NOMO-1 treated with DMSO at 0.1 percent for 48 hours (cell line): ENCODE data around the gene POR.
A peak's percentile ranks its signal among the peaks of the same experiment; 100 is the strongest.
"Not testable (repeated sequence)": the region's sequence is repeated elsewhere in the genome, so short reads cannot be mapped to it uniquely, and the experiment has no call there.

Source experiments
- DNase-seq: peaks from one replicate; lab custom pipeline; 2025; ENCODE audit not compliant: unreplicated experiment; lab: John Stamatoyannopoulos, UW

POR gene

GRCh38 chr7:75914655-75915415 is at the start of gene POR:
POR (plus strand) TSS chr7:75915155; CDS start chr7:75954002, 38,847 bp downstream.
- peak; percentile 98 for DNase-seq

GRCh38 chr7:75866114-75866488 is 48.9 kb upstream of the POR start:
- DNase-seq = no peak

- DNase-seq = peak; percentile 90
Observed at GRCh38 chr7:75866489-75867389, 48.2 kb upstream of the POR start.

DNA sequence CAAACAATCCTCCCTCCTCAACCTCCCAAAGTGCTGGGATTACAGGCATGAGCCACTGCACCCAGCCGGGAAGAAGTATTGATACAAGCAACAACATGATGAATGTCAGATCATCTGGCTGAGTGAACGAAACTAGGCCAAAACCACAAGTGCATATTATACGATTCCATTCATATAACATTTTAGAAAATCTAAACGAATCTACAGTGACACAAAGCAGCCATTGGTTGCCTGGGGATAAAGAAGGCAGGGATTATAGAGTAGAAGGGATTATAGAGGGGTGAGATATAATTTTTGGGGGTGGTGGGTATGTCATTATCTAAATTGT is 47.6 kb upstream of the POR start:
- DNase-seq = no peak

- no peak for DNase-seq
Observed at GRCh38 chr7:75868153-75868552, 46.8 kb upstream of the POR start.

DNA sequence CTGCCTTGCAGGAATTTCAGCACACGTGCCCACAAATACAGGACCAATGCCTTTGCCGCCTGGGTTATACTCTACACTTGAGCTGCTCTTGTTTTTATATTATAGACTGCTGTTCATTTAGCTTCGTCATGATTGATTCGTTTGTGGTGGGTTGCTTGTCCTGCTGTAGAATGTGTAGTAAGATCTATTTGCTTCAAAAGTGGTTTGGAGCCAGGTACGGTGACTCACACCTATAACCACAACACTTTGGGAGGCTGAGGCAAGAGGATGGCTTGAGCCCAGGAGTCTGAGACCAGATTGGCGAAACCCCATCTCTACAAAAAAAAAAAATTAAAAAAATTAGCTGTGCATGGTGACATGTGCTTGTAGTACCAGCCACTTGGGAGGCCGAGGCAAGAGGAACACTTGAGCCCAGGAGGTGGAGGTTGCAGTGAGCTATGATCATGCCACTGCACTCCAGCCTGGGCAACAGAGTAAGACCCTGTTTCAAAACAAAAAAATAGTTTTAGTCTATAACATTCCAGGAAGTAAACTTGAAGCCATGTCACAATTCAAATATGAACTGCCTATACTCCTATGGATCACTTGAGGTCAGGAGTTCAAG is 45.1 kb upstream of the POR start:
- DNase-seq = no peak

GRCh38 chr7:75870557-75871161 is 44.3 kb upstream of the POR start:
- DNase-seq = no peak

DNA sequence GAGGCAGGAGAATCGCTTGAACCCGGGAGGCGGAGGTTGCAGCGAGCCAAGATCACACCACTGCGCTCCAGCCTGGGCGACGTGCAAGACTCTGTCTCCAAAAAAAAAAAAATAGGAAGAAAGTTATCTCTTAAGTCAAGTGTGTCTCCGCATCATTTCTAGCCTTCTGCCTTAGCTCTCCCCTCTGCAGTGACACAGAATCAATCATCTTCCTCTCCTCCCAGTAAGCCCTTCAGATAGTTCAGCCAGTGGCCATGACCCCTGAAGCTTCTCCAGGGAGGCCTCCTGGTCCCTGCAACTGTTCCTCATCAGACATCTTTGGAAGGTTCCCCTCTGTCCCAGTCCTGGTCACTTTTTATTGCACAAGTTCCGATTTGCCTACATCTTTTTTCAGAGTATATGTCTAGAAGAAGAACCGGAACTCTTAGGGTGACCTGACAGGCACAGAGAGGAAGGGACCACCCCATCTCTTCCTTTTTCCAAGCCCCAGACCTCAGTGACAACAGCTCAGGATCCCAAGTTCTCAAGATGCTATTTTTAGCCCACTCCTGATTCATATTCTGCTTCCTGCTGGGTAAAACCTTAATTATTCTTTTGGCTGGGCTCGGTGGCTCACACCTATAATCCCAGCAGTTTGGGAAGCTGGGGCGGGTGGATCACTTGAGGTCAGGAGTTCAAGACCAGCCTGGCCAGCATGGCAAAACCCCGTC is 42.7 kb upstream of the POR start:
- DNase-seq = peak; percentile 84

DNA sequence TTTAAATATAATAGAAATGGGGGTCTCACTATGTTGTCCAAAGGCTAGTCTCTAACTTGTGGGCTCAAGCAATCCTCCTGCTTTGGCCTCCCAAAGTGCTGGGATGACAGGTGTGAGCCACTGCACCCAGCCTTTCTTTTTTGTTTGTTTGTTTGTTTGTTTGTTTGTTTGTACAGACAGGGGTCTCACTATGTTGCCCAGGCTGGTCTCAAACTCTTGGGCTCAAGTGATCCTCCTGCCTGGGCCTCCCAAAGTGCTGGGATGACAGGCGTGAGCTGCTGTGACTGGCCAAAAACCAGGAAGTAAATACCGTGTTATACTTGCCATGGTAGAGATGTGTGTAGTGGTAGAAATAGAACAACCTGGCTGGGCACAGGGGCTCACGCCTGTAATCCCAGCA is 40.8 kb upstream of the POR start:
- DNase-seq = not testable (repeated sequence)

- DNase-seq = no peak
Observed at GRCh38 chr7:75875113-75876080, 39.6 kb upstream of the POR start.

DNA sequence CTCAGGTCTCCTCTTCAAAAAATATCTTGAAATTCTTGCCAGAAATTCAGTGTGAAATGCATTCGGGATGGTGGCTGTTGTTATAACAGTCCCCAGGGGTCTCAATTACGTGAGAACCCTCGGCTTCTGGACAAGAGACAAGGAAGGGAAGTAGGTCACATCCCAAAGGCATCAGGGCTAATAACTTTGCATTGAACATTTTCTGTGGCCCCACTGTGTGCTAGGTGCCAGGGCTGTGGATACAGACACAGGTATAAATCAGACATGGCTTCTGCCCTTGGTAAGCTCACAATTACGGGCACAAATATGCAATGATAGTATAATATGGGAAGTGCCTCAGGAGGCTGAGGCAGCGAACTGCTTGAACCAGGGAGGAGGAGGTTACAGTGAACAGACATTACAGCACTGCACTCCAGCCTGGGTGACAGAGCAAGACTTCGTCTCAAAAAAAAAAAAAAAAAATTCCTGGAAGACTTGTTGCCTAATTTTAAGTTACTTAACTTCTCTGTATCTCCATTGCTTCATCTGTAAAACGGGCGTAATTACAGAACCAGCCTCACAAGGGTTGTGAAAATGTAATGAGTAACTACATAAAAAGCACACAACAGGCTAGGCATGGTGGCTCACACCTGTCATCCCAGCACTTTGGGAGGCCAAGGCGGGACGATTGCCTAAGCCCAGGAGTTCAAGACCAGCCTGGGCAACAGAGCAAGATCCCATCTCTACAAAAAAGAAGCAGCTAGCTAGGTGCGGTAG is 38.7 kb upstream of the POR start:
- DNase-seq = peak; percentile 72

DNA sequence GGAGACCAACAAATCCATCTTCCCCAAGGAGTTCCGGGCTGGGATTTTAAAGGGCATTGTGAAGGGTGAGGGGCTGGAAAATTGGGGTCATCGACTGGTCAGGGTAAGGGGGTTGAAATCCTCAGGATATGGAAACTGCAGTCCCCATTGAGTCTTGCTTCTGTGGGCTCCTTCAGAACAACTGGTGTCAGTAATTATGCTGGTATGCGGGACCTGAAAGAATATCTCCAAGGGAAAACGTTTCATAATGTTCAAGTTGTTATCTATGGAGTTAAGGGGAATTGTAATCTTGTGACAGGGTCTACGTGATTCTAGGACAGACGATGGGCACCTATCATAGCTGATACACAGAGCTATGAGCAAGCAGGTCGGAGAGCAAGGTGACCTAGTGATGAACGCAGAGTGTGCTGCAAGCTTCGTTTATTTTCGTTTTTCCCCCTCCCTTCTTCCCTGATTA is 36.6 kb upstream of the POR start:
- DNase-seq = peak; percentile 90

- peak; percentile 98 for DNase-seq
Observed at GRCh38 chr7:75878769-75879611, 36.0 kb upstream of the POR start, which contains the start of gene RHBDD2. RHBDD2 (plus strand) TSS chr7:75879034; CDS start chr7:75879083, 49 bp downstream.

DNA sequence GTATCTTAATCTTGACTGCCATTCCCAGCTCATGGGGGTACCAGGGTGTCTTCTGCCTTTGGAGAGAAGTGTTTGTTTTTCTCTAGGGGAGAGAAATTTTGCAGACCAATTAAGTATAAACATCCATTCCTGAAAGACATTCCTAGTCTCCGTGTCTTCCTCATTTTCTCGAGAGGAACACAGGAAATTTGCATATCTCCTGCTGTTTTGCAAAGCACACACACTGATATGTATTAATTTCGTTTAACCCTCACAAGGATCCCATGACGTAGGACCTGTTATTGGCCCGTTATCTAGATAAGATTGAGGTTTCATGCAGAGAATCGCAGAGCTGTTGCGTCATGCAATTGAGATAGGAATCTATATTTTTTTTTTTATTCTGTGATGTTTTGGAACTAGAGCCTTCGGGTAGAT is 35.2 kb upstream of the POR start:
- DNase-seq = no peak

DNA sequence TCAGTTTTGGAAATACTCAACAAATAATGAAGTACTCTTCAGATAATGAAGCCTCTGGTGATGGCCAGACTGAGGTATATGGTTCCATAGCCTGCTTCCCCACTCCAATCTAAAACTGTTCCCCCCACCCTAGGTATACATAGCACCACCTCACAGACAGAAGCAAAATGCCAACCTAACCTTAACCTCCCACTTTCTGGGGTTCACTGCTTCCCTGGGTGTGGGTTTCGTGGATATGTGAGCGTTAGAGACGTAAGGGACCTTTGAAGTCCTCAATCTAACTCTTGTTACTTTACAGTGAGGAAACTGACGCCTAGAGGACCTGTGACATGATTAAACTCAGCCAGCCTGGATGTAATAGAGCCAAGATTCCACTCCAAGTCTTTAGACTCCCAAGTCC is 34.7 kb upstream of the POR start:
- DNase-seq = no peak

GRCh38 chr7:75881436-75882095 is 33.4 kb upstream of the POR start:
- DNase-seq = no peak

GRCh38 chr7:75883265-75883824 is 31.6 kb upstream of the POR start:
- DNase-seq = not testable (repeated sequence)
